SK-N-SH (cell line): ENCODE data around the gene AUTS2.

Source experiments
- CTCF ChIP-seq: fragments of 200-600 bp; sonication (generic); IDR thresholded peaks from 2 replicates; pipeline ENCODE4 v1.6.1; 2017; ENCODE audit warnings: antibody characterized with exemption, mild to moderate bottlenecking, moderate library complexity
- MAX ChIP-seq: IDR thresholded peaks from 2 replicates; pipeline ENCODE4 v1.4.0; 2012; ENCODE audit warnings: low read depth
- MEF2A ChIP-seq: IDR thresholded peaks from 2 replicates; pipeline ENCODE4 v1.4.0; 2012; ENCODE audit warnings: low read depth, borderline replicate concordance
- MXI1 ChIP-seq: IDR thresholded peaks from 2 replicates; pipeline ENCODE4 v1.6.1; 2012; ENCODE audit warnings: mild to moderate bottlenecking, low read depth, low read length, improper control_type of control experiment
- POLR2AphosphoS5 ChIP-seq: IDR thresholded peaks from 2 replicates; pipeline ENCODE4 v1.6.1; 2012; ENCODE audit warnings: low read depth, low read length
- RCOR1 ChIP-seq: fragments of 150-350 bp; IDR thresholded peaks from 2 replicates; pipeline ENCODE4 v1.6.1; 2017; ENCODE audit warnings: antibody characterized with exemption, low read length
- REST ChIP-seq: IDR thresholded peaks from 2 replicates; pipeline ENCODE4 v1.6.1; 2012; ENCODE audit warnings: mild to moderate bottlenecking, low read depth, low read length, moderate library complexity
- RFX5 ChIP-seq: IDR thresholded peaks from 2 replicates; pipeline ENCODE4 v1.6.1; 2012; ENCODE audit warnings: mild to moderate bottlenecking, improper control_type of control experiment, low read length
- RXRA ChIP-seq: IDR thresholded peaks from 2 replicates; pipeline ENCODE4 v1.4.0; 2012; ENCODE audit warnings: low read depth, mild to moderate bottlenecking, borderline replicate concordance
- YY1 ChIP-seq: IDR thresholded peaks from 2 replicates; pipeline ENCODE4 v1.4.0; 2012; ENCODE audit warnings: low read depth, mild to moderate bottlenecking

- TF ChIP-seq RFX5 (no peak), RXRA (no peak), CTCF (no peak), MAX (no peak), POLR2AphosphoS5 (no peak), RCOR1 (no peak), MXI1 (no peak), MEF2A (no peak), REST (no peak), YY1 (no peak)
Measured at GRCh38 chr7:70777251-70777650, 1179.0 kb downstream of the AUTS2 start.
